Measurements from ENCODE around the gene FLT3.
"Not testable (repeated sequence)": the region's sequence is repeated elsewhere in the genome, so short reads cannot be mapped to it uniquely, and the experiment has no call there.

FLT3 gene

GRCh38 chr13:28100150-28101121, at the start of gene FLT3:
FLT3 (minus strand) TSS chr13:28100576; CDS start chr13:28100510, 66 bp downstream.
- Histone ChIP-seq H3K4me1 (ENCODE audit: control insufficient read depth in 1 of 2, insufficient read depth in 1 of 2, low read depth in 1 of 2, low read length in 1 of 2) (peaks cover 15 to 22% of the 10 kb centered on the region in 2 experiments), H3K9me3 (no peaks in the 10 kb centered on the region), H3K36me3 (no peaks in the 10 kb centered on the region), H3K27me3 (peaks cover 63% of the 10 kb centered on the region), H3K27ac (no peak within 1 kb of the TSS), H3K4me3 (ENCODE audit: low read depth in 1 of 2, low read length in 1 of 2) (peak within 1 kb of the TSS; percentile 42 to 58)
- TF ChIP-seq CTCF (IDR thresholded peaks at IDR 0.05): no peak

- Histone ChIP-seq H3K4me3 (ENCODE audit: low read depth in 1 of 2, low read length in 1 of 2) (no peak overlapping the region), H3K4me1 (ENCODE audit: control insufficient read depth in 1 of 2, insufficient read depth in 1 of 2, low read depth in 1 of 2, low read length in 1 of 2) (peaks cover 4 to 17% of the 10 kb centered on the region in 2 experiments)
Measured at GRCh38 chr13:28147495-28147894, 47.1 kb upstream of the FLT3 start.

GRCh38 chr13:28145049-28145448, 44.7 kb upstream of the FLT3 start:
- peaks cover 5% of the 10 kb centered on the region for H3K36me3 ChIP-seq
- no peaks in the 10 kb centered on the region for H3K9me3 ChIP-seq
- no peak overlapping the region for H3K4me3 ChIP-seq (ENCODE audit: low read depth in 1 of 2, low read length in 1 of 2)
- TF ChIP-seq CTCF (IDR thresholded peaks at IDR 0.05): no peak
- H3K4me1 ChIP-seq (ENCODE audit: control insufficient read depth in 1 of 2, insufficient read depth in 1 of 2, low read depth in 1 of 2, low read length in 1 of 2): peaks cover 22 to 38% of the 10 kb centered on the region in 2 experiments
- no peak overlapping the region for H3K27ac ChIP-seq
- no peaks in the 10 kb centered on the region for H3K27me3 ChIP-seq

More at GRCh38 chr13:28147495-28147894, 47.1 kb upstream of the FLT3 start:
- H3K9me3 ChIP-seq: no peaks in the 10 kb centered on the region
- peaks cover 5% of the 10 kb centered on the region for H3K36me3 ChIP-seq
- no peak overlapping the region for H3K27ac ChIP-seq
- TF ChIP-seq CTCF (IDR thresholded peaks at IDR 0.05): no peak
- H3K27me3 ChIP-seq: no peaks in the 10 kb centered on the region

- not testable (repeated sequence) for H3K36me3 ChIP-seq; H3K9me3 ChIP-seq; H3K27ac ChIP-seq; H3K27me3 ChIP-seq; H3K4me3 ChIP-seq (ENCODE audit: low read depth in 1 of 2, low read length in 1 of 2)
- peaks cover 41 to 56% of the 10 kb centered on the region in 2 experiments for H3K4me1 ChIP-seq (ENCODE audit: control insufficient read depth in 1 of 2, insufficient read depth in 1 of 2, low read depth in 1 of 2, low read length in 1 of 2)
Measured at GRCh38 chr13:28141542-28141941, 41.2 kb upstream of the FLT3 start.

- H3K27ac ChIP-seq: peak overlapping the region; percentile 98
- H3K36me3 ChIP-seq: no peaks in the 10 kb centered on the region
- no peak for TF ChIP-seq CTCF (IDR thresholded peaks at IDR 0.05)
- peak overlapping the region; percentile 88 to 92 for H3K4me3 ChIP-seq (ENCODE audit: low read depth in 1 of 2, low read length in 1 of 2)
- no peaks in the 10 kb centered on the region for H3K27me3 ChIP-seq
- H3K4me1 ChIP-seq (ENCODE audit: control insufficient read depth in 1 of 2, insufficient read depth in 1 of 2, low read depth in 1 of 2, low read length in 1 of 2): peaks cover 38 to 55% of the 10 kb centered on the region in 2 experiments
- H3K9me3 ChIP-seq: no peaks in the 10 kb centered on the region
Measured at GRCh38 chr13:28140433-28141125, 40.2 kb upstream of the FLT3 start.

All from neutrophil (primary cell).